GM19395 (cell line): Measurements from ENCODE around the gene SOBP.

Experiments
- ATAC-seq: cut with Tn5 transposase; IDR thresholded peaks from one replicate; pipeline ENCODE4 v1.9.1; 2021; ENCODE audit warnings: mild to moderate bottlenecking, moderate library complexity; ENCODE audit not compliant: unreplicated experiment

Gene SOBP

DNA sequence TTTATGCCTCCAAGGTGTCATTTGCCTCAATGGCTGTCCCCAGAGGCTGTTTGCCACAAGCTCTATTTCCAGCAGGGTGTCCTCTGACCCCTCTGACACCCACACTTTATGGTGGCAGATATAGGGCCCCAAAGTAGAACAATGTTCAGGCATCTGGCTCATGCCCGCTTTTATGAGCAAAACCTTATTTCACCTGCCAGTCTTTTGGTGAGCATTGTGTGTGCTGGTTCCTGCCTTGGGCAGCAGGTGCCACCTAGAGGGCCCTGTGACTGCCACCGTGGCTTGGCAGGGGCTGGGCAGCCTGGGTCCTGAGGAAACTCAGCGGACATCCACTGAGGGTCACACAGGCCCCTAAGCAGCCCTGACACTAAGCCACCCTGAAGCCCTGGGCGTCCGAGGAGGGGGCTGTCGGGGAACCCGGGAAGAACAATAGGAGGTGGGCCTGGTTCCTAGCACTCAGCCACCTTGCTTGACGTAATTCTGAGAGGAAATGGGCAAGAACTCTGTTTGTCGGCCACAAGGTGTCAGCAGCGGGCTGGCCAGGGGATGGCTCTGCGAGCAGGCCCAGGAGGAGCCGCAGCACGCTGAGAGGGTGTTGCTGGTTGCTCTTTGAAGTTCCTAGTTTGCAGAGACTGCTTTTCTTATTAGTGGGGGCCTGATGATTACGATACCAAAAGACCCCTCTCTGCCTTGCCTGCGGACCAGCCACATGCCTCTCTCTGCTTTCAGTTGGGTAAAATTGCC lies 185.2 kb downstream of the SOBP start:
- ATAC-seq: peak; percentile 84

DNA sequence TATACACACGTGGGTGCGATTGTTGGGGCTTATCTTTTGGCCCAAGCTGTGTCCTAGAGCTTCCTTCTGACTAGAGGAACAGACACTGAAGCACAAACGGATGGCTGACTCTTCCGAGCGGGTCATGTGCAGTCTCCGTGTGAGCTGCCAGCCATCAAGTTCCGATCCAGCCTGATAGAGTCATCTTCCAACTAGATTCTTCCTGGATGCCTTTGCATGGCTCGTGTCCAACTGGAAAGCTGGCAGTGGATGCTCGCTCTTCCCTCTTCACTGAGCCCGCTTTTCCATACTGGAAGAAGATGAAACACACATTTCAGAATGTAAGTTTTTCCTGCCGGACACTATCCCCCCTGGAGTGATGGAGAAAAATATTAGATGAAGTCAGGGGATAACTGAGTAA lies 186.1 kb downstream of the SOBP start:
- ATAC-seq: no peak

DNA sequence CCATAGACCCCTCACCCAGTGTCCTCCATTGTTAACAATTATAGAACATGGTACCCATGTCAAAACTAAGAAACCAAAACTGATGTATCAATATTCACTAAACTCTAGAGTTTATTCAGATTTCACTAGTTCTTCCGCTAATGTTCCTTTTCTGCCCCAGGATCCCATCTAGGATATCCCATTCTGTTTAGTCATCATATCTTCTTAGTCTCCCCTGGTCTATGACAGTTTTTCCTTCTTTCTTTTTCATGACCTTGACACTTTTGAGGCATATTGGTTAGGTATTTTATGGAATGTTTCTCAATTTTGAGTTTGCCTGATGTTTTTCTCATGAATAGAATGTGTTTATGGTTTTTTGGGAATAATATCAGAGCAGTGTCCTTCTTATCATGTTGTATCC lies 187.5 kb downstream of the SOBP start:
- no peak for ATAC-seq

DNA sequence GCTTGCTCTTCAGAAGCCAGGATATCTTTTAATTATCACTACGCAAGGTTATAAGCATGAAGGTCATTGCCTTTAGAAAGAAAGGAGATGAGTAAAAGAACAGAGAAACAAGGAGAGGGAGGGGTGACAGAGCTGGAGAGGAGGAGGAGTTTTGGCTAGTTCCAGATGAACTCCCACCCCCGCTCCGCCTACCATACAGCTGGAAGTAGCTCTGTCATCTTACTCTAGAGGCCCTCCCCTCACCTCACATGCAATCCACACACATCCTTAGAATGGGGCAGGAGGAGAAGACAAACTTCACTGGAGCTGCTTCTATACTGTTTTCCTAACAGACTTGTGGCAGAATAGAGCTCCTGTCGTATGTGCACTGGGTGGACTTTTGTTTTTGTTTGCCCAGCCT lies 189.5 kb downstream of the SOBP start:
- ATAC-seq: no peak

DNA sequence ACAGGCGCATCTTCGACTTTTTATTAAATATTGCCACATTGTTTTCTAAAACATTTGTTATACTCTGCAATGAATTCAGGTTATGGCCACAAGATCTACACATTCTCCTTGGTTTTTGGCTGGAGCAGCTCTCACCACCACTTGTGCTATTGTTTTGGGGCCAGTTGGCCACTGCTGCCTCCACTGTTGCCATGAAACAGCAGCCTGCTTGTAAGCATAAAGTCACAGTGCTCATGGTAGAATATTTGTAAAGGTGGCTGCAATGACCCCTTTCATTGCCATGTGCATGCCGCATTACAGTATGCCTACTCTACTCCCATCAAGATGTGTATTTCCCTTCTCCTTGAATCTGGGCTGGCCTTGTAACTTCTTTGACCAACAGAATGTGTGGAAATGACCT lies 192.8 kb downstream of the SOBP start:
- no peak for ATAC-seq

DNA sequence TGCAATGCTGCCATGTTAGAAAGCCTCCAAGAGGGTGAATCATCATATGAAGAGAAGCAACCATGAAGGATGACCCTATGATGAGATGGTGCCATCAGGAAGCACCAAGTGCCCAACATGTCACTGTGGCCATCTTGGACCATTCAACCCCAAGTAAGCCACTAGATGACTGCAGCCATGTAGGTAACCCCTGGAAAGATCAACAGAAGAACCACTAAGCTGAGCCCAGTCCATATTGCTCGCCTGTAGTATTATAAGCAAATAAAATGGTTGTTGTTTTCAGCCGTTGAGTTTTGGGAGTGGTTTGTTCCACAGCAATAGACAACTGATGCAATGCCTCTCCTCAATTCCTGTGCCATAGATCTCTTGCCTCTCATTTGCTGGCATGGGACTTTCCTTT lies 193.3 kb downstream of the SOBP start:
- ATAC-seq: no peak

DNA sequence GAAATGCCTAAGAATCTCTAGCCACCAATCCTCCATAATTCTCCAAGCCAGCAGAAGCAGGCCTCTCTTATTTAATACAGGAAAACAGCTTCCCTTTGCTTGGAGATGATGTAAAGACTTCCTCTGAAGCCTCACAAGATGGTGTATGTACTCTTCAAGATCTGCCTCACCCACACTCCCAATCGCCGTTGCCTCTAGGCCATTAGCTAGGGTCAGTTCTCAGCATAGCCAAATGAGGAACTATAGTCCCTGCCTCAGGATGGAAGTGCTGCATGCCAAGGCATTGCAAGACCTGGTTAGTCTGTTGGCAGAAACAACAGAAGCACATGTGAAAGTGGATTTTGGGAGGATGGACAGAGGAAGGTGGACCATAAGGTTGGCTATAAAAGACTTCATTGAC lies 195.1 kb downstream of the SOBP start:
- no peak for ATAC-seq

DNA sequence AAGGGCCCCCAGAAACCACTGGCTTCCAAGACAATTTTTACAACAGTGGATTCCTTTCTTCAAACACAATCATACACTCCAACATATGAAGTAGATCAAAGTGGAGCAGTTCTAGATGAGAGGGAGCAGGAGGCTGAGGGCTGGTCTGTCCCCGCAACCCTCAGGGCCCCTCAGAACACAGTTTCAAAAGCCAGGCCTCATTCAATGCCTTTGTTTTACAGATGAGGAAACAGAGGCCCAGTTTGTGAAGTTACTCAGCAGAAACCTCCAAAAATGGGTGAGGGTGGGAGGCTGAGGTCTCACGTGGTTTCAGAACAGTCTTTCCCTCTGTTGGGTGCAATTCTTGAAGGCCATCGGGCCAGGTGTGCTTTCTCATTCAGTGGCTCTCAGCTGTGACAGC lies 199.3 kb downstream of the SOBP start:
- ATAC-seq: no peak

DNA sequence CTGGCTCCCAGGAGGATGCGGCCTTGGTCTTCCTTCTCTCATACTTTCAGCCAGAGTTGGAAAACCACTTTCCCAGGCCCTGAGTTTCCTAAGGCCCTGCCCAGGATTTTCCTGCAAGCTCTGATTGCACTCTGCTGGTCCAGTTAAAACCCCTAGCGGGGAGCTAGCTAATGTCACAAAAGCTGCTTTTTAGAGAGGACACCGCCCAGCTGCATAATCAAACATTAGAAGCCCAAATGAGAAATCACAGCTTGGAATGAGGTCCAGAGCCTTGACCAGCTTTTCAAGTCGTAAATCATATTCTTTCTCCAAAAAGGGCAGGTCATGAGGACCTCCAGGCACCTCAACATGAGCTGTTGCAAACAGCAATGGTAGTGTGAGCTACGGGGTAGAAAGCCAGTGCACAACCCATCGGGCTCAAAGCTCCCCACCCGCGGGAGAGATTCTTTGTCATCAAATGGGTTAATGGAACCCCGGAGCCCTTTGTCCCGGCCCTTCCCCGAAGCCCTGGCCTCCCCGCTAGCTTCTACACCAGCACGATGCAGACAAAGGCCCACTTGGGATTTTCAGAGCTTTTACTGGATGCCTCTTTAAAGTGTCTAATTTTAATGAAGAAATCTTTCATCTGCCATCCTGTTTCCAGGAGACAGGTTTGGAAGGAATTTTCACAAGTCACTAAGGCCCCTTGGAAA lies 200.2 kb downstream of the SOBP start:
- ATAC-seq: no peak

DNA sequence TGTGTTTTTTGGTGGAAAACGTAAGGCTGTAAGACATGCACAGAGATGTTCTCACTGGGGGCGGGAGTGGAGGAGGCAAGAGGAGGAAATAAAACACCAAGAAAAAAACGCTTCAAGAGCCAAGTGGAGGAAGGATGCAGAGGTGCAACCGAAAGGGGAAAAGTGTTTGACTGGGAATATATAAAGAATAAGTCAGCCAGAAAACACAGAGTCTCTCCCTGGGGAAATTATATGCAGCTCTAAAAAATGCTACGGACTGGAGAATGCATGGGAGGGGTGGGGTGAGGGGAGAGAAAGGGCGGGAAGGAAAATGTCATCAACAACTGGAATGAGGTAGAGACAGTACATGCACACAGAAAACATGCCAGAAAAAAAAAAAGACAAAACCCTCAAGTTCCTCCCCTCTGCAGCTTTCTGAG lies 200.7 kb downstream of the SOBP start:
- no peak for ATAC-seq

DNA sequence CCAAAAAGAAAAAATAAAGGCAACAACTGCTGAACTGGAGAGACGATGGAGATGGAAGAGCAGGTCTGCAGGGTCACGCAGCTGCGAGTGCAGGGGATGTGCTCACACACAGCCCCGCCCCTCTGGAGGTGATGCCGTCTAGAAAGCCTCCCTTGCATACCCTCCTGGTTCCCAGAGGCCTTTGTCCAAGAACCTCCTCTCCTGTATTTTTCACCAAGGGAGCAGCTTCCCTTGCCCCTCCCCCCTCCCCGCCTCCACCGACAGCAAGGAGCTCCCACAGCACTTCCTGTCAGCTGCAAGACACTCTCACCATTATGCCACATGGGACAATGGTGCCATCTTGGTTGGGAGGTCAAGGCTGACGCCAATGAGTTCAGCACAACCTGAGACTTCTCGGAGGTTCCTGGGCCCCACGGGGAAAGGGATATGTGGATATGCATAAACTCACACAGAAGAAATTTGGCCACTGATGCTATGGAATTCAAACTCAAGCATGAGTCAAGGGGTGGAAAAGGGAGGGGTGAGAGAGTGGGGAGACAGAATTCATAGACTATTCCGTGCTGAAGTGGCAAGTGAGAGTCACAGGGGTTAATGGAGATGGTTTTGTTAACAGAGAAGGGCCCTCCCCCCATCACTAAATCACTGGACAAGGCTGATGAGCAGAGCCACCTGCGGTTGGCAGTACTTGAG lies 201.3 kb downstream of the SOBP start:
- ATAC-seq: no peak

DNA sequence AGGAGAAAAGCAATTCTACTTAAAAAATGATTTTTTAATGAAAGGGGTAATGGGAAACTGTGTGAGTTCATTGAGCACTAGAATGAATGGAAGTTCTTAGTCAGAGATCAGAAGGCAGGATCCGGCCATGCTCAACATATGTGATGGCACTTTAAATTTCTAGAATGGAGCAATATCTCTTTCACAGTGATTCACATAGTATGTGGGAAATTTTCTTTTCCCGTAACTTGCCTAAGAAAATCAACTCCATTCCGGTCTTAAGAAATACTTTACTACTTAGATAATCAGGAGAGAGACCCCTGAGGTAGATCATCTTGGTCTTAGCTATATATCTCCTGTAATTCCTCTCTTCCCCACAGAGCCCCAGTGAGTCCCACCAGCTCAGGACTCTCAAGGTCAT lies 202.4 kb downstream of the SOBP start:
- no peak for ATAC-seq

DNA sequence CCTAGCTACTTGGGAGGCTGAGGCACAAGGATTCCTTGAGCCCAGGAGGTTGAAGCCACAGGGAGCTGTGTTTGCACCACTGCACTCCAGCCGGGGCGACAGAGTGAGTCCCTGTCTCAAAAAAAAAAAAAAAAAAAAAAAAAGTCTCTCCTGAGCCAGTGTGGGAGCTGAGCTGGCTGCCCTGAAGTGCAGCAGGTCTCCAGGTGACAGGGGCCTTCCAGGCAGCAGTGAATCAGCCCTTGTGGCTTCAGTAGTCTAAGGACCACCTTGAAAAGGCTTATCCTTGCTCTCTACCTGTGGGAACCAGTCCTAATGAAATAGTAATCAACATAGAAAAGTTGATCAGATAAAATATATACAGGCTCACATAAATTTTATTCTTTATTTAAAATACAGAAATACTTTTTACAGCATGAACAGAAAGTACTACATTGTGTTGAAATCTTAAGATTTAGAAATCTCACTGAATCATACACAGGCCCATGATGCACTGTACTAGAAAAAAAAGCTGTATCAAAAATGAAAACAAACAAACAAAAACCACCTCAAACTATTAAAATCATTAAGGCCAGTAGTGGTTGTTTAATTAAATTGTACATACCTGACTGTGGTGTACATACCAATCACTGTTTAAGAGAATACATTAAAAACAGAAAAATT lies 205.3 kb downstream of the SOBP start:
- ATAC-seq: no peak

DNA sequence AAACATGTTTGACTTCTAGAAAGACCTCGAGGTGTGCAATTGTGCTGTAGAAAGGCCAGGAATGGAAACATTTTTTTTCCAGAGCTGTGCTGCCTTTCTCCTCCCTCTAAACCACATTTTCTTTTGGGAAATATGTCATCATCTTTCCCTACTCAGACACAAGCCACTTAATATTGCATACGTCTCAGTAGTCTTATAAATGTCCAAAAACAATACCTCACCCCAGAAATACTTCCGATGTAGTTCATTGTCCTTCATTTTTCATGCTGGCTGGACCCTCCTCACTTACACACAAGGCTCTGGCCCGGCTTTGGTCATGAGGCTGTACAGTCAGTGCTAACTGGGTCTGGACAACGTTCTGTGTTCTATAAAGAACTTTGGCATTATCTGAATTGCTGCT lies 207.8 kb downstream of the SOBP start:
- ATAC-seq: no peak

DNA sequence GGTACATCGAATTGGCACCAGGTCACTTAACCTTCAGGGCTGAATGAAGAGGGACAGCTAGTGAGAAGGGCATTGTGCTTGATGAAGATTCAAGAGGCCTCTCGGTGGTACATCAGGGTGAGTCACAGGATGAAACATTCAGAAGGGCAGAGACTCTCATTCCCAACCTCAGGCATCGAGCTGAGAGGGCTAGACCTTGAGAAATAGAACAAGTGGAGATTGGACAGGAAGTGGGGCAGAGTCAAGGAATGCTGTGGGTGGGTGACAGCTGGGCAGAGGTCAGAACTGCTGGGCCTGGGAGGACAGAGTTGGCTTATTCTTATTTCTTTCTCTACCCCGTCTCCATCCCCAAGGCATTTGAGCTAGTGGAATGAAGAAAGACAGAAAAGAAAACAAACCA lies 208.2 kb downstream of the SOBP start:
- no peak for ATAC-seq

DNA sequence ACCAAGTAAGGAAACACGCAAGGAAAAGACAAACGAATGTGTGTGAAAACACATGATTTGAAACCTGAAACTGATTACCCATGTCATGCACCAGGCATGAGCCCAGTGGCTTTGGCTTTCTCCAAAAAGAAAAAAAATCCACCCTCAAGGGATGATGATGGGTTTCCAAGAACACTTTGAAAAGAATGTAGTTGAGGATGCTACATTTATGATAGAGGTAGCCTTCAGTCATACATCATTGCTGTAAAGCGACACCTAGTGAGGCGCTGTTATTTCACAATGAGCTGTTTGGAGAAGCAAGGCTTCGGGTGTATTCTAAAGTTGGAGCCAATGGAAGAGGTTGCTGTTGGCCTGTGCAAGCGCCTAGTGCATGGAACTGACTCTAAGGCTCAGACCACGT lies 209.3 kb downstream of the SOBP start:
- ATAC-seq: no peak

DNA sequence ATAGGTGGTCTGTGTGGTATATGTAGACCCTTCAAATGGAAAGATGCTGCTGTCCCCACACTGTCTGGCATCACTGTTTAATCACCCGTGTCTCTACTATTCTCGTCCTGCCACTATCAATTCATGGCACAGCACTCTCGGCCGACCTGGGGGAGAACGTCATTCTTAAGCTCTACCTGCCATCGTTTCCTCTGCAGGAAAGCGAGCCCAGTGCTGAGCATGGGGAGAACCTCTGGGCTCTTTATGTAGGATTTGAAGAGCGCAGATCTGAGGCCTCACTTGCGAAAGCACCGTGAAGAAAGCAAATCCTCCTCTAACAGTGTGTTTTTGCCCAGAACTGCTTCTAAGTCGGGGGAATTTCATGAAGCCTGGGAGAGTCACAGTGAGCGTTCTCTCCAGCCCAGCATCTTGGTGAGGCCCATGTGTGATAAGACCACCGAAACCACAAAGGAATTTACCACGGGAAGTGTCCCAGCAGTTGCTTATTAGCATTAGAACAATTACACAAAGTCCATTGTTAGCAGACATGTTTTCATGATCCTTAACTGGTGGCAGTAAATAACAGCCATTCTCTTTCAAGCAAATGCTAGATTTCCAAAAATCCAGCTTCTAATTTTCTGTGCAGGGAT lies 209.9 kb downstream of the SOBP start:
- ATAC-seq: no peak

DNA sequence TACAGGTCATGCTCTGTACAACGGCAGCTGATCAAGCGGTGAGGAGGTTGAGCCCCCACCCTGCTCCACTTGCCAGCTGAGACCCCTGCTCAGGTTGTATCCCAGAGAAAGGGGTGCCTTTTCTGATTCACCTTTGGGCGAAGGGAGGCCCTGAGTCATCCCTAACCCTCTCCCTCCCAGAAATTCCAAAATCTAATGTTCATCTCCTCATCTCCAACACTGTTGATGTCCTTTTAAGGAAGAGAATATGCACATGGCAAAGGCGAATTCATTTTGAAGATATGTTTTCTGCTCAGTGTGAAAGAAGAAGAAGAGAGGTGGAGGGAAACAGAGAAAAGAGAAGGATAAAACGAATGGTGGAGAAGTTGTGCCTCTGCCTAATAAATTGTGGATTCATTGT lies 213.7 kb downstream of the SOBP start:
- no peak for ATAC-seq

DNA sequence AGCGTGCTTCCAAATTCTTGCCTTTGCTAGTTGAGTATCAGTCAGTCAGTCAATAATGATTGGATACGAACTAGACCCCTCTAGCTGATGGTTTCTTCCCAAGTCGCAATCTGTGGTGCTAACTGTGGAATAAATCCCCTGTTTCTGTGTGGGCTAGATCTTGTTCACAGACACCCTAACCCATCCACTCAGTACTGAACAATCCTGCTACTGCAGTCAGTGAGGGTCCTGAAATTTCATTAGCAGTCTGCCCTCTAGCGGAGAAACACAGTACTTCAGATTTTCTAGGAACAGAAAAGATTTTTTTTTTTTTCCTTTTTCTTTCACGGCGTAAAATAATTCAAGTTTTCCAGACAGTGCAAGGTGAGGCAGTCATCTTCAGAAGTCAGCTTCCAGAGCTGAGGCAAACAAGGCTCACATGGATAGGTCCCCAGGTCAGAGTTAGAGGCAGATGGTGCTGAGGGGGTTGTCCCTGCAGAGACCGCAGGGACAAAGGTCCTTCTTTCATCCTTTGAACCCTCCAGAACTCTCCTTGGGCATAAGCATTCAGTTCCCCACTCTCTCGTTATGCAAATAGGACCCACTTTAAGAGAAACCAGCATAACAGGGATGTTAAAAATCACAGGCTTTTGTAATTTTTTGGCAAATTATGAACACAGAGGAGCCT lies 214.6 kb downstream of the SOBP start:
- ATAC-seq: no peak

DNA sequence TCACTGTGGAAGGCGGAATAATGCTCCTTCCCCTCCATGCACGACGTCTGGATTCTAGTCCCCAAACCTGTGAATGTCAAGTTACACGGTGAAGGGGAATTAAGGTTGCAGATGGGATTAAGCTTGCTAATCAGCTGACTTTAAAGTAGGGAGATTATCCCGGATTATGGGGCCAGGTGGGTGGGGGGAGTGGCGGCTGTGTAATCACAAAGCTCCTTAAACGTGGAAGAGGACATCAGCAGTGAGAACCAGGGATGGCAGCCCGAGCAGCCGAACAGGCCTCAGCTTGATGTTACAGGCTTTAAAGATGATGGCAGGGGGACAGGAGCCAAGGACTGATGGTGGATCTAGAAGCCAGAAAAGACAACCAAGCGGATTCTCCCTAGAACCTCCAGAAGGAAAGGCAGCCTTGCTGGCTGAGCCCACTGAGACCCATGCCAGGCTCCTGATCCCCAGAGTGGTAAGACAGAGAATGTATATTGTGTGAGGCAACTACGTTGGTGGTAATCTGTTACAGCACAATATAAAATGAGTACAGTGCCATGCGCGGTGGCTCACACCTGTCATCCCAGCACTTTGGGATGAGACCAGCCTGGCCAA lies 216.7 kb downstream of the SOBP start:
- no peak for ATAC-seq
